Activated naive CD4-positive, alpha-beta T cell treated with anti-CD3 and anti-CD28 coated beads, Interleukin-2, amount 50 U/mL, for 16 hours (primary cell): ENCODE measurements around the gene OR6B3.
"Not testable (repeated sequence)": the region's sequence is repeated elsewhere in the genome, so short reads cannot be mapped to it uniquely, and the experiment has no call there.

ENCODE experiments used
- DNase-seq: peaks from one replicate; pipeline ENCODE4 v3.0.0-alpha.2; 2020

OR6B3 gene

DNA sequence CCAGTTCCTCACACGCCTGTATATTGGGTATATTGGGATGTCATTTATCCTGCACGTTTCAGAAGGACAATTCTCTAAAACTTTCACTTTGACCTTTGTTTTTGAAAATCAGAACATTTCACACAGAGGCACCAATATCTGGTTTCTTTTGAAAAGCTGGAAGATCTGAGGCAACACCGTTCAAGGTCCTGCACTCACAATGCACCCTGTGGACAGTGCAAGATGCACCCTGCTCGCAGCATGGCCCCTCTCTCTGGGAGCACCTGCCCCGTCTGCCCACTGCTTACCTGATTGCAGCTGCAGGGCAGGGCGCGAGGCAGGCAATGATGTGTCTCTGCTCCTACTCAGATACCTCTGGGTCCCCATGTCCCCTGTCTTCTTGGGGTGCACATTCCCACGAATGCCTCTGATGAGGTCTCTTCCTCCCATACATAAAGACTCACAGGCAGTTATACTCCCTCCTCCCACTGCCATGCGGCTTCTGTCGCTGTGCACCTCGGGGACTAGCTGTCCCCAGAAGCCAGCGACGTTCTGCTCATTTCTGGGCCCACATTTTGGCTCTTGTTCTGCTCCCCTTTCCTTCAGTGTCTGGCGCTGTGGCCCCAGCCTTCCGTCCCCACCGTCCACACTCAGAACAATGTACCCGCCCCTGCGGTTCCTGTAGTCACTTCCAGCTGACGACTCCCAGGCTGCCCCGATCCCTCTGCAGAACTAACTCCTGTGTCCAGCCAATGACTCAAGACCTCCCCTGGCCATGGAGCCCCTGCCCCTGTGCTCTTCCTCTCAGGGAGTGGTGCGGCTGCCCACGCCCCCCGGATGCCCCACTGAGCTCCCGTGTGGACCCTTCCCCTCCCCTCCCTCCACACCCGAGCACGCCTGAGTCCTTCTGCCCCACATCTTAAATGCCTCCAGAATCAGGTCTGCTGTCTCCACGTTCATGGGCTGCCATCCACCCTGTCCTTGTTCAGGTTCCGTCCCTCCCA is at the start of gene OR6B3:
OR6B3 (minus strand) TSS at position 349 of the 983 bp plus-strand sequence.
- no peak for DNase-seq

DNA sequence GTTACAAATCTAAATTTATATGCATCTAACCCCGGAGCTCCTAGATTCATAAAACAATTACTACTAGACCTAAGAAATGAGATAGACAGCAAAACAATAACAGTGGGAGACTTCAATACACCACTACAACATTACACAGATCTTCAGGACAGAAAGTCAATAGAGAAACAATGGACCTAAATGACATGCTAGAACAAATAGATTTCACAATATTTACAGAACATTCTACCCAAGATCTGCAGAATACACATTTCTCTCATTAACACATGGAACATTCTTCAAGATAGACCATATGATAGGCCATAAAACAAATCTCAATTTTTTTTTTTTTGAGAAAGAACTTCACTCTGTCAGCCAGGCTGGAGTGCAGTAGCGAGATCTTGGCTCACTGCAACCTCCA is 45.0 kb upstream of the OR6B3 start:
- no peak for DNase-seq

DNA sequence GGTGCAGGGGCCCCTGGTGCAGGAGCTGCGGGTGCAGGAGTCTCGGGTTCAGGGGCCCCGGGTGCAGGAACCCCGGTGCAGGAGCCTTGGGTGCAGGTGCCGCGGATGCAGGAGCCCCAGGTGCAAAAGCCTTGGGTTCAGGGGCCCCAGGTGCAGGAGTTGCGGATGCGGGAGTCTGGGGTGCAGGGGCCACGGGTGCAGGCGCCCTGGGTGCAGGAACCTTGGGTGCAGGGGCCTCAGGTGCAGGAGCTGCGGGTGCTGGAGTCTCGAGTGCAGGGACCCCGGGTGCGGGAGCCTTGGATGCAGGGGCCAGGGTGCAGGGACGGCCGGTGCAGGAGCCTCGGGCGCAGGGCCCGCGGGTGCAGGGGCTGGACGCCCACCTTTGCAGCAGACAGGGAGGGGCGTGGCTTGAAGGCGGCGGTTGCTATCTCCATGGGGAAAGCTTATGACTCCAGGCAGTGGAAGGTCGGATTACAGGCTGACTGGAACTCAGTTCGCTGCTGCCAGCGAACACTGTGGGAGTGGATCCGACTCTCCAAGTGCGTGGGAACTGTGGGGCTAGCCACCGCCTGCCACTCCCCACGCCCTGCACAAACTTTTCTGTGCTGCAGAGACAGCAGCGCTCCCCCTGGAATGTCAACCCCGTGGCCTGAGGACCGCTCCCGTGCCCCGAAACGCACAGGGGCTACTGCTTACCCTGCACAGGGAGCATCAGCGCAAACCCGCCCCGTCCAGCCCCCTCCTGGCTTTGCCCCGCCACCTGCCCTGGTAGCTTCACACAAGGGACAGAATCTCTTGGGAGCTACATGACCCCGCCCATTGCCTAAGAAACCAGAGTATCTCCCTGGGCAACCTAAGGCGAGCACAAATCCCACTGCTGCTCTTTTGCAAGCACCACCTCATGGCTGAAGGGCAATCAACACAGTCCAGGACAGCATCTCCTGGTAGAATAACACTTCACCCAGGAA is 42.5 kb upstream of the OR6B3 start:
- DNase-seq = no peak

DNA sequence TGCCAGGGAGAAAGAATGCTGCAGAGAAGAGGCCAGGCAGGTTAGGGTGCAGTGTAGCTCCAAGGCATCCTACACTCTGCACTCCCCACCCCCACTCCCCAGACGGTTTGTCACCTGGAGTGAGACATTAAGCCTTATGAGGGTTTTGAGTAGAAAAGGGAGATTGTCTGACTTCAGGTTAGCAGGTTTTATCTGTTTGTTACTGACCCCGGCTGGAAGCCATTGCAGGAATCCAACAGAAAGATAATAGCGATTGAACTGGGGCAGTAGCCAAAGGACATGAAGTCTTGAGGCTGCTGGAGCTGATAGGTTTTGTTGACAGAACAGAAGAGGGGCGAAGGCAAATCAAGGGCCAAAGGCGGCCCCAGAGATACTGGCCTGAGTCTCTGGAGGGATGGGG is 36.0 kb upstream of the OR6B3 start:
- DNase-seq = no peak

DNA sequence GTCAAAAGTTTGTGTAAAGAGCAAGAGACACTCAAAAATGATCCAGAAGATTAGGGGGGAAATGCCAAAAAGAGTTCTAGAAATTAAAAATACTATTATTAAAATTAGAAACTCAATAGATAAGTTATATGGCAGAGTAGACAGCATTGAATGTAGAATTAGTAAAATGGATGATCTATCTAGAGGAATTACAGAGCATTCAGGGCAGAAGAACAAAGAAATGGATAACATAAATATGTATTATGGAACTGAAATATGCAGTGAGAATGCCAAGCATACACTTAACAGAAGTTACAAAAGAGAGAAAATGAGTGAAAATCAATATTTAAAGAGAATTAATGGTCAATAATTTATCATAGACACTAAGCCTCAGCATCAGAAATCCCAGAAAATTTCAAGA is 33.2 kb upstream of the OR6B3 start:
- no peak for DNase-seq

DNA sequence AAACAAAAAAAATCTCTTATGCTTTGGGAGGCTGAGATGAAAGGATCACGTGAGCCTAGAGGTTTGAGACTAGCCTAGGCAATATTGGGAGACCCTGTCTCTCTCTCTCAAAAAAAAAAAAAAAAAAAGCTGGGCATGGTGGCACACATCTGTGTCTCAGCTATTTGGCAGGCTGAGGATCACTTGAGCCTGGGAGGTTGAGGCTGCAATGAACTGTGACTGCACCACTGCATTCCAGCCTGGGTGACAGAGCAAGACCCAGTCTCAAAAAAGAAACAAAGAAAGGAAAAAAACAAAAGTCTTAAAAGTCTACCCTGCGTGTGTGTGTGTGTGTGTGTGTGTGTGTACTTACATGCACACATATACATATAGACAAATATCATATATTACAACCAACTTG is 25.3 kb upstream of the OR6B3 start:
- DNase-seq = no peak

DNA sequence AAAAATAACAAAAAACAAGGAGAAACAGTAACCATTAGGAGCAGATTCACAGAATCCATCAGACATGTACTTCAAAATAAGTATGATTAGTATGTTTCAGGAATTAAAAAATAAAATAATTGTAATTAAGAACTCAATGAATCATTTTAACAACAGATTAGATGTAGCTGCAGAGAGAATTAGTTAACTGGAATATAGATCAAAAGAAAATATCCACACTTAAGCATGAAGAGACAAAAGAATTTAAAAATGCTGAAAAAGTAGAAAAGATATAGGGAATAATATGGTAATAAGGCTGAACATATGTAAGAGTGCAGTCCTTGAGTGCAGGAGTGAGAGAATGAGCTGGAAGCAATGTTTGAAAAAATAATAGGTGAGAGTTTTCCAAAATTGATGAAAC is 24.1 kb upstream of the OR6B3 start:
- DNase-seq = no peak

DNA sequence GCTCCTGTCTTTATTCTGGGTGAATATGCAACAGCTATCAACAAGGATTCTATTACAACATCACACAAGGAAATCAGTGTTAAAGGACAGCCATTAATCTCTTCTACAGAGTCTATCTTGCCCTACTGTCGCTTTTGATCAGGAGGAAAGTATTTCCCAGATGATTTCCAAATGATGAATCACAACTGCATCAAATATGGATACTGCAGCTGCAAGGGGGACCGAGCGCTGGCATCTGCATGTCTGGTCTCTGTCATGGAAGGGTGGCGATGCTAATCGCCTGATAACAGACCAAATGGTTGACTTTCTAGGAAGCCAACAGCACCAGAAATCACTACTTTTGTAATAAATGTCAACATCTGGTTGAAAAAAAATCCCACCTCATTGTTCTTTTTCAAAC is 21.2 kb upstream of the OR6B3 start:
- no peak for DNase-seq

DNA sequence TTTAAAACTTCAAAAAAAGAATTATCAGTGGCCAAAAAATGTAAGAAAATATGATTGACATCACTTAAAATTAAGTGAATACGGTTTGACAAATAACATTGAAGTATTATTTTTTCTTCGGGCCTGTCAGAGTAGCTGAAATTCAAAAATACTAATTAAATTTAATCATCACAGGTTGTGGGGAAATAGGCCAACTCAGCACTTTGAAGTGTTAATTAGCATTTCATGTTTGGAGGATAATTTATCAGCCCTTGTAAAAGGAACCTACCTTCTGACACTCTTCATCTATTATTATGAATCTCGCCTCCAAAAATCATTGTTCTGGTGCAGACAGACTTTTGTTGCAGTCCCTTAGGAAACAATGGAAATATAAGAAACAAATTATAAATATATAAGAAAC is 17.6 kb upstream of the OR6B3 start:
- no peak for DNase-seq

DNA sequence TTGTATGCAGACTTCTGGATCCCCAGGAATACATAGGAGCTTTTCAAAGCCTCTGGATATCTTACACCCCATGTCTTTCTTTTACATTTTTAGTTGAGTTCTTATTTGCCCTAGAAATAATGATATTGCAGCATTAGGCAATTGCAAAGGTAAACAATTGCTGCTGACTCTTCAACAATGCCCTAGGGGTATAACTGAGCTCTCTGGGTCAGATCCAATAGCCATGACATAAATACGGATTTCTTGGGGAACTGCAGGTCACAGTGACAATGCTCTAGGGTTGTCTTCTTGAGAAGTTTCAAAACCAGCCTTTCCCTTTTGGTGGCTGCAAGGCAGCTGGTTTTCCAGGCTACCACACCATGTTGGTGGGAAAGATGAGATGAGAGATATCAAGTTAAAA is 16.5 kb upstream of the OR6B3 start:
- no peak for DNase-seq

DNA sequence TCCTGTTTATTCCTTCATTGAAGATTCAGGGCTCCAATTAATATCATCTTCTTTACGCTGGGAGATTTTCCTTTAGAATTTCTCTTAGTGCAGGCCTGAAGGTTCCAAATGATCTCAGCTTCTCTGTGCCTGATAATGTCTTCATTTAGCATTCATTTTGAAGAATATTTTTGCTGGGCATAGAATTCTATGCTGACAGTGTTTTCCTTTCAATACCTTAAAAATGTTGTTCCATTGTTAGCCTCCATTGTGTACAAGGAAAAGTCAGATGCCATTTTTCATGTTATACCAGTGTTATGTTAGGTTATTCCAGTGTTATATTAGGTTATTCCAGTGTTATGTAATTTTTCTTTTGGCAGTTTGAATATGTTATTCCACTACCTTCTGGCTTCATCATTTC is 14.9 kb upstream of the OR6B3 start:
- no peak for DNase-seq

DNA sequence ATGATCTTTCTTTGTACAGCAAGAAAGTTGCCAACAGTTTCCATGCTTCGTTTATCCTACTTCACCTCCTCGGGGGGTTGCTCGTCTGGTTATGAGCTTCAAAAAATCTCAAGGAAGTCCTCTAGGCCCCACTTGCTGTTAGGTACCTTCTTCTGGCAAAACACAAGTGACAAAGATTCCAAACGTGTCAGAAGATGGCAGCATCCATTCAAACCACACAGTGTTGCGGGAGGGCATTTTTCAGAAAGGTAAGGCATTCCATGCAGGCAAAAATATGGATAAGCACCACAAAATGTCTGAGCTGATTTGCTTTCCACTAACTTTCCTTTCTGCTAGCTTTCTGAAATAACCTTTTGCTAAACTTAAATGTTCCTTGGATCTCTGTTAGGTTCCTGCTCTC is 13.2 kb upstream of the OR6B3 start:
- no peak for DNase-seq

DNA sequence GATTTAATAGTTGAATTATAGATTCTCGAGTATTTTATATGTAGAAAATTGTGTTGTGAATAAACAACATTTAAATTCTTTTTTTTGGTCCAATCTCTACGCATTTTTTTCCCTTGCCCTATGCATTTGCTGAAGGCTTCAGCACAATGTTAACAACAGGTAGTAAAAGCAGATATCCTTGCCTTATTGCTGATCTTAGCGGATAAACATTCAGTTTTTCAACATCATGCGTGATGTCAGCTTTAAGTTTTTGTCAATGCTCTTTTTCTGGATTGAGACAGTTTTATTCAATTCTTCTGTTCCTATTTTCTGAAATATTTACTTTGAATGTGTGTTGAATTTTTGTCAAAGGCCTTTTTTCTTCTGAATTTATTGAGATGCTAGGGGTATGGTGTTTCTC is 11.6 kb upstream of the OR6B3 start:
- no peak for DNase-seq

DNA sequence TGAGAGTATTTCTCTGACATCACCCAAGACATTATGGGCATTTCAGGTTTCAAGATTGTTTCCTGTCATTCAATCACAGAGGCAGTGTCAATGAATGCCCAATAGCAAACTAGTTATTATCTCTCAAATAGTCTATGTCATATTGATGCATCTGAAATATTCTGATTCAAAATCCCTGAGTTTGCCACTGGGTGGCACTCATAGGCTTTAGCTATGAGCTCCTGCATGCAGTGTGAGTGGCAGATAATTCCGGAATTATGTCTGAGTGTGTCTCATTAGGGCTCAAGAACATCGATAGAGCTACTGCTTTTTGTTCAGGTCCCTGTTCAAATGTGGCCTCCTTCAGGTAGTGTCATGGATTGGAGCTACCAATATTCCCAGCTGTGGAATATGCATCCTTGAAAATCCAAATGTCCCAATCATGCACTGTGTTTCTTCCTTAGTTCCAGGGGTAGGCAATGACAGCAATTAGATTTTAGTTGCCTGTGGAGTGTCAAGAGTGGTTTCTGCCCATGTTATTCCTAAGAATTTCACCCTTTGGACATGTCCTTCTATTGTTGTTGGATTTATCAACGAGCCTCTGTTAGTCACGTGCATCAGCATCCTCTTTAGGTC is 7.8 kb upstream of the OR6B3 start:
- DNase-seq = peak; percentile 39

DNA sequence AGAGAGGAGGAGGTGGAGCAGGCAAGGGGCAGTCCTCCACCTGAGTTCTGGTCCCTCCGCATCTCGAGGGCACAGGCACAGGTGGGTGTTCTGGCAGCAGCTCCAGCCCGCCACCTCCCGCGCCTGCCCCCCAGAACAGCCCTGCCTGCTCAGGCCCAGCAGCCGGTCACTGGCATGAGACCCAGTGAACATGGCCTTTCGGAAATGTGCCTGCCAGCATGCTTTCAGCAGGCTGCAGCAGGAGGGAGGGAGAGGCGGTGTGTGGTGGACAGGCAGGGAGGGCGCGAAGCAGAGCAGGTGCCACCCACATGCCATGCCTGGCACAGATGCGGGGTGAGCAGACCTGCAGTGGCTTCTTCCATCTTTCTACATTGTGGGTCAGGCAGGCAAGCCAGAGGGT is 3.4 kb upstream of the OR6B3 start:
- no peak for DNase-seq

DNA sequence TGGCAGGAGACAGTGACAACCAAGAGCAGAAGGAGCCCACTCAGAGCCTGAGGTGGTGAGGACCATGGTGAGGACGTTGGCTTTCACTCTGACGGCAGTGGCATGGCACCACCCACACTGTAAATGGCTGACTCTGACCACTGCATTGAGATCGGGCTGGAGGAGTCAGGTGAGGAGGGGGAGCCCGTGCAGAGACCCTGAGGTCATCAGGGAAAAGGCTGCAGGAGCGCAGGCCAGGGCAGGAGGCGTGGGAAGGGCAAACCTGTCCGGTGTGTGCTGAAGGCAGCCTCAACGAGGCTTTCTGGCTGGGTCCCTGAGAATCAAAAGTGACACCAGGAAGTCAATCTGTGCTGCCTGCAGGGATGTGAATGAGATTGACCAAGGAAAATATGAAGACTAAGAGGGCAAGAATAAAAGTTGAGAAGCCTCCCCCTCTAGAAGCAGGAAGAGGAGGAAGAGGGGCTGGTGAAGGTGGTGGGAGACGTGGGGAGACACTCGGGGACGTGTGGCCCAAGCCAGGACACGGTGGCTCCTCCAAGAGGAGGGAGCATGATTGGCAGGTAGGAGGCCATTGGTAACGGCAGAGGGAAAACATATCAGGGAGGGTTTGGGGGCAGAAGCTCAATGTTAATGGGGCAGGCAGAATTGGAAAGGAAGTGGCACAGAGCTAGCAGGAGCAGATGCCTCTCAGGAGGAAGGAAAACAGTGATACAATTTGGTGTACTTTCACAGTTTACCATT is 2.0 kb upstream of the OR6B3 start:
- DNase-seq = no peak

DNA sequence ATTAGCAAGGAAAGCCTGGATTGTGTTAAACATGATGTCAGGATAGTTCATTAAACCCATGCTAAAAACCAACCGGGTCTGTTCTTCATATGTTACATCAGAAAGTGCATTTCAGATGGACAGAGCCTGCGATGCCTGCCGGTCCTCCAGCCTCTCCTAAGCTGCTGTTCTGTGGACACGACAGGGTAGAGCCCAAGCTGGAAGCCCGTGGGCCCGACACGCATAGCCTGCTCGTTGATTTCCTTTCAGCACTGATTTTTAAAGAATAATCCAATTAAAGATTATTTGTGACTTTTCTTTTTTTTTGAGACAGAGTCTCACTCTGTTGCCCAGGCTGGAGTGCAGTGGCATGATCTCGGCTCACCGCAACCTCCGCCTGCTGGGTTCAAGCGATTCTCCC is 797 bp downstream of the OR6B3 start:
- no peak for DNase-seq

DNA sequence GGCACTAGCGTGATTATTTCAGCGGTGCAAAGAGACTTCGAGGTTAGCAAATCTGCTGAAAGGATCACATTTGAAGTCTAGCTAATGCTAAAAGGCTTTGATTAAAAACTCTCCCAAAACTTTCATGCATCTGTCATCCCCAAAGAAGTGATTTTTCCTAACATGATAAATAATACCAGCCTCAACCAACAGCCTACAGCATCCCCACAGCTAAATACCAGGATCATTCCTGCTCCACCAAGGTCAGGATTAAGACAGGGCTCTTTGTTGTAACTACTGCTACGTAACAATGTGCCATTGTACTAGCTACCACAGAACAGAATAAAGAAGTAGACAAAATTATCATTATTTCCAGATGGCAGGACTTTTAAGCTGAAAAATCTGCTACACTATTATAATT is 1.6 kb downstream of the OR6B3 start:
- DNase-seq = no peak

DNA sequence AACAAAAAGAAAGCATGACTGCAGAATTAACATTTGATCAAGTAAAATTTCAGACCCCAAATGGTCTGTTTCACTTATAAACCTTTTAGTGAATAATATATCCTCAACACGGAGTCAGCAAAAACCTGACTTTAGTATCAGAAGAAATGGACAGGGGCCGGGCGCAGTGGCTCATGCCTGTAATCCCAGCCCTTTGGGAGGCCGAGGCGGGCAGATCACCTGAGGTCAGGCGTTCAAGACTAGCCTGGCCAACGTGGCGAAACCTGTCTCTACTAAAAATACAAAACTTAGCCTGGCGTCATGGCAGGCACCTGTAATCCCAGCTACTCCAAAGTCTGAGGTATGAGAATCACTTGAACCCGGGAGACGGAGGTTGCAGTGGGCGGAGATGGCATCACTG is 3.0 kb downstream of the OR6B3 start:
- no peak for DNase-seq

DNA sequence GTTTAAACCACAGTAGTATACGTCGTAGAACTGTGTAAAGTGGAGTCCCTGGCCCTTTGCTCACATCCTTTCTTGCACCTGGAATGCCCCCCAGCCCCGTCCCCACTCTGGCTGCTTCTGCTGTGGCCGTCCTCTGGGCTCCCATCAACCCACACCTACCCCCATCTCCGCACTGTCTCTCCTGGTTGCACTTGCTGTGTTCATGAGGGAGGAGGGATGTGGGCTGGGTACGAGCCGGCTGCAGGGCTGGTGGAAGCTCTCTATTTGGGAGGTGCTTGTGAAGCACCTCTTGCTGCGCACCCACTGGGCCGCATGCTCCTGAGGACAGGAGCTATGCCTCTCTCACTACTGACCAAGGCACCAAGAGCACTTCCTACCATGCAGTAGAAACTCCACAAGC is 5.1 kb downstream of the OR6B3 start:
- DNase-seq = no peak

DNA sequence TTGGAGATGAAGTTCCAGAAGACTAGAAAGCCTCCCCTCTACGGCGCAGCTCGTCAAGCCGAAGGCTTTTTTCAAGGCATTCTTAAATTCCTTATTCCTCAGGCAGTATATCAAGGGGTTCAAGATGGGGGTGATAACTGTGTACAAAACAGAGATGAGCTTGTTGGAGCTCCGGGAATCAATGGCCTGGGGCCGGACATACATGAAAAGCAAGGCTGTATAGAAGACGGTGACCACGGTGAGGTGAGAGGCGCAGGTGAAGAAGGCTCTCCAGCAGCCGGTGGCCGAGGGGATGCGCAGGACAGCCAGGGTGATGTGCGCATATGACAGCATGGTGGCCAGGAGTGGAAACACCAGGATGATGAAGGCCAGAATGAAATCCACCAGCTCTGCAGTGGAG is 8.2 kb downstream of the OR6B3 start:
- DNase-seq = no peak

DNA sequence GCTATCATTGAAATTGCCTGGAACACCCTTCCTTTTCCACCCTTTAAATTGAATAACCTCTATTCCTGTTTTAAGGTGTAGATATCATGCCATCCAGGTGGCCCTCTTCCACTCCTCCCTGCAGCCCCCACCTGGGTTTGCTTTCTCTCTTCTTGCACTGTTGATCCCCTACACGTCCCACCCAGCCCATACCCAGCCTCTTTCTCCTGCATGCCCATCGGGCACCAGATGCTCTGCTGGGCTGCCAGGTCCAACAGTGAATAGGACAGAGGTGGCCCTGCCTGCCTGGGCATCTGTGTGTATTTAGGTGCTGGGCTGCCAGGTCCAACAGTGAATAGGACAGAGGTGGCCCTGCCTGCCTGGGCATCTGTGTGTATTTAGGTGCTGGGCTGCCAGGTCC is 9.2 kb downstream of the OR6B3 start:
- DNase-seq = not testable (repeated sequence)
